Testis (tissue), 3 donors: ENCODE results near the gene AKR1C2. TPM values are rescaled to one million over a fixed set of nuclear protein-coding genes. Genes with fewer than 3 reads are reported as not detected.
A peak's percentile ranks its signal among the peaks of the same experiment; 100 is the strongest.

ENCODE experiments used
- DNase-seq: peaks from one replicate; pipeline ENCODE4 v3.0.0-alpha.2; 2019
- H3K27ac ChIP-seq, 2 donors: fragments of 200-600 bp; sonication (generic); one replicate each; pipeline ENCODE4 v1.5.1; 2019
- H3K27me3 ChIP-seq: fragments of 200-600 bp; sonication (generic); one replicate; pipeline ENCODE4 v1.5.1; 2019
- H3K36me3 ChIP-seq: fragments of 200-600 bp; sonication (generic); one replicate; pipeline ENCODE4 v1.5.1; 2017; ENCODE audit warnings: low read depth; ENCODE audit errors: missing control alignments
- H3K4me1 ChIP-seq: fragments of 200-600 bp; sonication (generic); one replicate; pipeline ENCODE4 v1.5.1; 2019
- H3K4me3 ChIP-seq, 2 donors: fragments of 200-600 bp; sonication (generic); one replicate each; pipeline ENCODE4 v1.5.1; 2017 to 2019
- H3K9me3 ChIP-seq: fragments of 200-600 bp; sonication (generic); one replicate; pipeline ENCODE4 v1.5.1; 2017
- POLR2A ChIP-seq: fragments of 450-650 bp; IDR thresholded peaks from one replicate; pipeline ENCODE4 v1.6.1; 2017; ENCODE audit warnings: antibody characterized with exemption, mild to moderate bottlenecking, moderate library complexity
- WGBS, 2 donors: methylation state at CpG; one replicate each; pipeline ENCODE4 v1.1.5; 2018; 5-methylcytosine and 5-hydroxymethylcytosine counted together
- intact Hi-C: fragments of 100-400 bp; cut with DNase I; formaldehyde crosslinking; loops from one replicate; pipeline ENCODE4 v1.15.1; 2023; ENCODE audit warnings: low total_unique reads
- polyA plus RNA-seq: library from polyadenylated mRNA; stranded (reverse); fragments of 350-450 nt; fragmentation: Illumina TruSeq; extraction: RNeasy Lipid Tissue Mini Kit (QIAGEN cat#74804); gene quantifications from one replicate; pipeline ENCODE4 v1.2.3, GENCODE V29; 2014; ENCODE audit warnings: low read depth, low replicate concordance; ENCODE audit not compliant: insufficient read depth
- total RNA-seq, 2 donors: library from RNA; depleted of rRNA; stranded (reverse); fragments of >200 nt; gene quantifications; one replicate each; pipeline ENCODE4 v1.2.3, GENCODE V29; 2016
- TF ChIP-seq, protein P1 (sequence below), 3 experiments: fragments of 450-650 bp in 2 of 3; fragments of 200-600 bp in 1 of 3; sonication (generic) in 1 of 3; IDR thresholded peaks; one replicate each; pipeline ENCODE4 v1.5.1; 2016 to 2019; ENCODE audit warnings: antibody characterized with exemption in 3 of 3, mild to moderate bottlenecking in 2 of 3, moderate library complexity in 1 of 3

Gene AKR1C2
- total and polyA plus RNA-seq, 3 donors from 2014 or later = 5.8 to 35.5 (median 8.7) TPM

GRCh38 chr10:5040010-5040673, 36.5 kb upstream of the AKR1C2 start:
- TF ChIP-seq POLR2A = no peak
- TF ChIP-seq, protein P1, sequence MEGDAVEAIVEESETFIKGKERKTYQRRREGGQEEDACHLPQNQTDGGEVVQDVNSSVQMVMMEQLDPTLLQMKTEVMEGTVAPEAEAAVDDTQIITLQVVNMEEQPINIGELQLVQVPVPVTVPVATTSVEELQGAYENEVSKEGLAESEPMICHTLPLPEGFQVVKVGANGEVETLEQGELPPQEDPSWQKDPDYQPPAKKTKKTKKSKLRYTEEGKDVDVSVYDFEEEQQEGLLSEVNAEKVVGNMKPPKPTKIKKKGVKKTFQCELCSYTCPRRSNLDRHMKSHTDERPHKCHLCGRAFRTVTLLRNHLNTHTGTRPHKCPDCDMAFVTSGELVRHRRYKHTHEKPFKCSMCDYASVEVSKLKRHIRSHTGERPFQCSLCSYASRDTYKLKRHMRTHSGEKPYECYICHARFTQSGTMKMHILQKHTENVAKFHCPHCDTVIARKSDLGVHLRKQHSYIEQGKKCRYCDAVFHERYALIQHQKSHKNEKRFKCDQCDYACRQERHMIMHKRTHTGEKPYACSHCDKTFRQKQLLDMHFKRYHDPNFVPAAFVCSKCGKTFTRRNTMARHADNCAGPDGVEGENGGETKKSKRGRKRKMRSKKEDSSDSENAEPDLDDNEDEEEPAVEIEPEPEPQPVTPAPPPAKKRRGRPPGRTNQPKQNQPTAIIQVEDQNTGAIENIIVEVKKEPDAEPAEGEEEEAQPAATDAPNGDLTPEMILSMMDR (IDR thresholded peaks at IDR 0.05) = no peak
- no peaks in the 10 kb centered on the region for H3K4me1 ChIP-seq
- WGBS, 2 donors = 77 to 83% methylated on average over 10 of the region's 10 CpGs
- intact Hi-C loops = no loop called here
- no peaks in the 10 kb centered on the region for H3K9me3 ChIP-seq
- no peaks in the 10 kb centered on the region for H3K27me3 ChIP-seq
- H3K4me3 ChIP-seq = no peak overlapping the region
- no peak for DNase-seq
- peak overlapping the region in 1 of 2 donors; percentile 53 for H3K27ac ChIP-seq
- no peaks in the 10 kb centered on the region for H3K36me3 ChIP-seq

DNA sequence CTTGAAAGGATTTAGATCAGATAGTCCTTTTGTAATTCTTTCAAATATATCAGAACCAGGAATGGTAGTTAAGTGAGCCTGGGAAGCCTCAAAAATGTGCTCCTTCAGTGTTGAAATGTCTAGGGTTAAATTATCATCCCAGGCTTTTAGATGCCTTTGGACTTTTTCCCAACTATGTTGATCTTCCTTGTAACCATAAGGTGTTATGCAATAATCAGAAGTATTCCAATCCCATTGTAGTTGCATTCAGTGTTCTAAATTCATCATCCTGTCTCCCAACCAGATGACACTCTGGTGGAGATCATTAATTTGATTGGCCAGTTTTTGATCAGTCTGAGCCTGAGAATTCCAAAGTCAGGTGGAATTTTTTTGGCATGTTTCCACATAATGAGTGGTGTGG, 35.1 kb upstream of the AKR1C2 start:
- no peak for TF ChIP-seq POLR2A
- TF ChIP-seq, protein P1 (IDR thresholded peaks at IDR 0.05) = no peak
- intact Hi-C loops = no loop called here
- no peaks in the 10 kb centered on the region for H3K9me3 ChIP-seq
- no peaks in the 10 kb centered on the region for H3K4me1 ChIP-seq
- H3K36me3 ChIP-seq = no peaks in the 10 kb centered on the region
- H3K4me3 ChIP-seq = no peak overlapping the region
- no peak overlapping the region for H3K27ac ChIP-seq
- no peak for DNase-seq
- no peaks in the 10 kb centered on the region for H3K27me3 ChIP-seq

DNA sequence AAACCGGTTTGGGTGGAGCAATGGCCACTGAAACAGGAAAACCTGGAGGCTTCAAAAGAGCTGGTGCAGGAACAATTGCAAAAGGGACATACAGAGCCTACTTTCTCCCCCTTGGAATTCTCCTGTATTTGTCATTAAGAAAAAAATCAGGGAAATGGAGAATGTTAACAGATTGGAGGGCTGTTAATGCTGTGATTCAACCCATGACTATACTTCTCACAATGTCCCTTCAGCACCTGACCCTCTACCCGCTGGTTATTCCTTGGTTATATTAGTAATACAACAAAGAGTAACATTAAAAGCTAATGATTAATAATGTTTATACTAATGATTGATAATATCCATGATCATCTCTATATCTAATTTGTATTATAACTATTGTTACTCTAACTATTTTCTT, 34.4 kb upstream of the AKR1C2 start:
- Histone ChIP-seq H3K27me3 (no peaks in the 10 kb centered on the region), H3K9me3 (no peaks in the 10 kb centered on the region), H3K36me3 (no peaks in the 10 kb centered on the region), H3K4me1 (no peaks in the 10 kb centered on the region), H3K27ac (no peak overlapping the region), H3K4me3 (no peak overlapping the region)
- TF ChIP-seq POLR2A = no peak
- TF ChIP-seq, protein P1 (IDR thresholded peaks at IDR 0.05) = no peak
- intact Hi-C loops = no loop called here
- WGBS, 2 donors = 87 to 92% methylated on average over 2 of the region's 2 CpGs
- no peak for DNase-seq

- Histone ChIP-seq H3K27me3 (no peaks in the 10 kb centered on the region), H3K27ac (no peak overlapping the region), H3K4me1 (no peaks in the 10 kb centered on the region), H3K4me3 (no peak overlapping the region), H3K9me3 (no peaks in the 10 kb centered on the region), H3K36me3 (no peaks in the 10 kb centered on the region)
- intact Hi-C loops = no loop called here
- no peak for TF ChIP-seq POLR2A
- TF ChIP-seq, protein P1 (IDR thresholded peaks at IDR 0.05) = no peak
- WGBS, 2 donors = 55 to 79% methylated on average over 2 of the region's 2 CpGs
- DNase-seq = no peak
Observed at GRCh38 chr10:5036511-5036910, 32.9 kb upstream of the AKR1C2 start.

GRCh38 chr10:5035356-5035755, 31.7 kb upstream of the AKR1C2 start:
- Histone ChIP-seq H3K9me3 (no peaks in the 10 kb centered on the region), H3K4me1 (no peaks in the 10 kb centered on the region), H3K36me3 (no peaks in the 10 kb centered on the region), H3K27ac (no peak overlapping the region), H3K27me3 (no peaks in the 10 kb centered on the region), H3K4me3 (no peak overlapping the region)
- intact Hi-C loops = no loop called here
- TF ChIP-seq, protein P1 (IDR thresholded peaks at IDR 0.05) = no peak
- no peak for TF ChIP-seq POLR2A
- 66 to 88% methylated on average over 10 of the region's 10 CpGs for WGBS, 2 donors
- DNase-seq = no peak
